HG03064 (cell line): ENCODE results near the gene GLT1D1.

Experiments used
- ATAC-seq: cut with Tn5 transposase; IDR thresholded peaks from one replicate; pipeline ENCODE4 v1.9.1; 2021; ENCODE audit warnings: low read depth; ENCODE audit not compliant: unreplicated experiment

The GLT1D1 gene

DNA sequence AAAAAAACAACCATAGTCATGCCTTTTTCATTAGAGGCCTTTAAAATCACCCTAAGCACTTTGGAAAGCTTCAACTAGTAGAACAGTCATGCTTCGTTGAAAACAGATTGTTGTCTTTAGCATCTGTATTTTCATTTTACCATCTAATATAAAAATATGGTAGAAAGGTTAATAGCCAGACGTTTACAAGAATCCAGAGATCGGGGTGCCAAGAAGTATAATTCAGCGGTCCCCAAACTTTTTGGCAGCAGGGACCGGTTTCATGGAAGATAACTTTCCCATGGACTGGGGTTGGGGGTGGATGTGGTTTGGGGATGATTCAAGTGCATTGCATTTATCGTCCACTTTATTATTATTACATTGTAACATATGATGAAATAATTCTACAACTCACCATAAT, 138.4 kb downstream of the GLT1D1 start:
- ATAC-seq, result no peak

DNA sequence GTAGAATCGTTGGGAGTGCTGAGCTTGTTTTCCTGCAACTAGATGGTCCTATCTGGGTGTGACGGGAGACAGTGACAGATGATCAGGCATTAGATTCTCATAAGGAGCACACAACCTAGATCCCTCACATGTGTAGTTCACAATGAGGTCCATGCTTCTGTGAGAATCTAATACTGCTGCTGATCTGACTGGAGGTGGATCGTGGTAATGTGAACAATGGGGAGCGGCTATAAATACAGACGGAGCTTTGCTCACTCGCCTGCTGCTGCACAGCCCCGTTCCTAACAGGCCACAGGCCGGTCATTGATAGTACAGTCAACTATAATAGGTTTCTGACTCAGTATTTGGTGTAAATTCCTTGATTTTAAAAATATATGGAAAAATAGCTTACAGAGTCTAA, 138.8 kb downstream of the GLT1D1 start:
- ATAC-seq, result no peak

DNA sequence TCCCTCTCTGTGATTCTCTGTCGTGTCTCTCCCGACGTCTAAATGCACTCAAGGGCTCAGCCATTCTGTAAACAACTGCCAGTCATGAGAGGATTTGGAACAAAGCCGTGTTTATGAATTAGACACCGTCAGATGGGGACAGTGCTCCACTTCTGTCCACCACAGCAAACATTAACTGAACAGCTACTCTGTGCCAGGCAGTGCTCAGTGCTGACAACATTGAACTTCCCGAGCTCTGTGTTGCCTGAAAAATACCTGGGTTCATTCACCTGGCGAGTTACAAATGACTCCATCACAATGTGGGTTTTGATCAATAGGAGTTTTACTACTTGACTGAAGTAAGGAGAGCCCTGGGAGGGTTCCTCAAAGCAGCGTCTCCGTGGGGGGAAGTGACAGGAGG, 139.3 kb downstream of the GLT1D1 start:
- ATAC-seq, result no peak

DNA sequence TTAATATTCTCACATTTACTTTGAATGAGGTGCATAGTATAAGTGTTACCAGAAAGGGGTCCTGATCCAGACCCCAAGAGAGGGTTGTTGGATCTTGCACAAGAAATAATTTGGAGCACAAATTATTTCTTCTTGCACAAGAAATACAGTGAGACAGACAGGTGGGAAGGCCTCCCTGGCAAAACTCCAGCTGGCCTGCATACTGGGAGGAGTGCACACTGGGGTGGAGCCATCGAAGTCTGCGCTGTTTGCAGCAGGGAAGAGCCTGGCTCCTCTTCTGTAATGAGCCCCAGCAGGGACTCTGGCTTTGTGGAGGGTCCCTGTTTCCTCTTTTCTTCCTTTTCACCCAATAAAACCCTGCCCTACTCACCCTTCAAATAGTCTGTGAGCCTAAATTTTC, 141.6 kb downstream of the GLT1D1 start:
- ATAC-seq, result no peak

DNA sequence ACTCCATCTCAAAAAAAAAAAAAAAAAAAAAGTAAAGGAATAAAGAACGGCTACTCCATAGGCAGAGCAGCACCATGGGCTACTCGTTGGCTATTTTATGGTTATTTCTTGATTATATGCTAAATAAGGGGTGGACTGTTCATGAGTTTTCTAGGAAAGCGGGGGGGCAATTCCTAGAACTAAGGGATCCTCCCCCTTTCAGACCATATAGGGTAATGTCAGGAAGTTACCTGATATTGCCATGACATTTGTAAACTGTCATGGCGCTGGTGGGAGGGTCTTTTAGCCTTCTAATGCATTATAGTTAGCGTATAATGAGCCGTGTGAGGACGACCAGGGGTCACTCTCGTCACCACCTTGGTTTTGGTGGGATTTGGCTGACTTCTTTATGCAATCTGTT, 142.3 kb downstream of the GLT1D1 start:
- no peak for ATAC-seq

DNA sequence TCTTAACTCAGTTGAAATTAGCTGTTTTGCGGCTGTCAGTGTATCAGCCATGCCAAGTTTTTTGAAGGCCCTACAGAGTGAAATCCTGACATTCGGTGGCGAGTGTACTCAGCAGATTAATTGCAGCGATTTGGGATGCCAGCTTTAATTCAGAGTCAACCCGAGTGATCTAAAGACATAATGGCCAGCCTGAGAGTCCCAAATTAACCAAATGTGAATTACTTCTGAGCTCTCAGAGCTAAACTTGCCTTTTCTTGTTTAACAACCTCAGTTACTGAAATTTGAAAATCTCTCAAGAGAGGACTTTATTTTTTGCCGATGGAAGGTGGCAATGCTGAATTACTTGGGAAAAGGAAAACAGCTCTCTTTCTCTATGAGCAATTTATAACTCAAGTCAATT, 148.5 kb downstream of the GLT1D1 start:
- ATAC-seq, result no peak

DNA sequence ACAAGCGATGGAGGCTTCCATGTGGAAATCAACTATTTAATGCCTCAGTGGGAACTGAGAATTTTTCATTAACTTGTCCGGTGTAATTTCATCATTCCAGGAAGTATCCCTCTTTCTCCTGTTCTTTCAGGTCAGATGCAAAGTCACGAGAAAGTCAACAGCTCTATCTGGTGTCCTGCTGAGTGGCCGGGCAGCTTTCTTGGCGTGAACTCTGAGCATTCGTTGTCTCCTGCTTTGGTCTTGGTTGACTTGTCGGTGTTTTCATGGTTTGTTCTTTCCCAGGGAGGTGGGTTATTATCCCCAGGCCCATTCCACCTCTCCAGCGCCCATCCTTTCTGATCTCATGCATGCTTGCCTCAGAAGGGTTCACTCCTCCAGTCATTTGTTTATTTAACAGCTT, 149.1 kb downstream of the GLT1D1 start:
- ATAC-seq, result no peak

DNA sequence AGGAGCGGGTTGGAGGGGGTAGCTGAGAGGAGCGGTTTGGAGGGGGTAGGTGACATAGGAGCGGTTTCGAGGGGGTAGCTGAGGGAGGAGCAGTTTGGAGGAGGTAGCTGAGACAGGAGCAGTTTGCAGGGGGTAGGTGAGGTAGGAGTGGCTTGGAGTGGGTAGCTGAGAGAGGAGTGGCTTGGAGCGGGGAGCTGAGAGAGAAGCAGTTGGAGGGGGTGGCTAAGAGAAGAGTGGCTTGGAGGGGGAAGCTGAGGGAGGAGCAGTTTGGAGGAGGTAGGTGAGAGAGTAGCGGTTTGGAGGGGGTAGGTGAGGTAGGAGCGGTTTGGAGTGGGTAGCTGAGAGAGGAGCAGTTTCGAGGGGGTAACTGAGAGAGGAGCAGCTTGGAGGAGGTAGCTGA, 152.1 kb downstream of the GLT1D1 start:
- no peak for ATAC-seq

DNA sequence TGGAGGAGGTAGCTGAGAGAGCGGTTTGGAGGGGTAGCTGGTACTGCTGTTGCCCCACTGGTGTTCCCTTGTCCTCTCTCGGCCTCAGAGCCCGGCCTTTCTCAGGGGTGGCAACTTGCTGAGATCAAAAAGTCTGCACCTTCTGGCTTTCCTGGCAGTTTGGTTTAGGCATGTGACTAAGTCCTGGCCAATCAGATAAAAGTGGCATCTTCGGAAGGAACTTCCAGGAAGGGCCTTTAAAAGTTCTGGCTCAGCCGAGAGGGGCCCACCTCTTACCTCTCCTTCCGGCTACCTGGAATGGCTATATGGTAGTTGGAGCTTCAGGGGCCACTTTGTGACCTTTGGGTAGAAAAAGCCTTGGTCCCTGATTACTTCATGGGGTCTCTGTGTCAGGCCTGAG, 152.6 kb downstream of the GLT1D1 start:
- no peak for ATAC-seq

DNA sequence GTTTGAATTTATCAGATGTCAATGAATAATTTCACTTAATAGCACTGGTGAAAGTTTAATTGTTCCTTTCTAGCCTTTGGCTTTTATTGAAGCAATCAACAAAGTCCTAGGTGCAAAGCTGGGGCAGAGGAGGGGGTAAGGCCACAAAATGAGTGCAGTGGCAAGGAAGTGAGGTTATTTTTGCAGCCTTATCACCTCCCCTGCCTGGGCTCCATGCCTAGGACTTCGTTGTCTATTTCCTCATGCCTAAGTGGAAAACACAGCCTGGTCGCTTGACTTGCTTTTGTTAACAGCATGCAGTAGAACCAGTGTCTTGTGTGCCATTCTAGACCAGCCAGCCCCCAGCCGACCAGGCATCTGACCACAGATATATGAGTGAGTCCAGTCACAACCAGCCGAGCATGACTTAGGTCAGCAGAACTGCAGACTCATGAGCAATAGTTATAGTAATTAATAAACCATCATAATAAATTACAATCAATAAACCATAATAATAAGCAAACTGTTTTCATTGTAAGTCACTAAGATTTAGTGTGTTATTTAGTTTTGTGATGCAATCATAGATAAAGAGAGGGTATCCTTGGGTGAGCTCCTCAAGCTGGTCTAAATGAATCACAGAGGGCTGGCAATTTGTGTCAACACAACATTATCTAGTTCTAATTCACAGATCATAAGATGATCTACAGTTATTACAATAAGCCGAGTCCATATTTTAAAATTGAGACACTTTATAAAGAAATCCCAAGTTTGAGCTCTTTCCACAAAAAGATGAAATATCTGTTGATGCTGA, 156.8 kb downstream of the GLT1D1 start:
- ATAC-seq, result no peak

DNA sequence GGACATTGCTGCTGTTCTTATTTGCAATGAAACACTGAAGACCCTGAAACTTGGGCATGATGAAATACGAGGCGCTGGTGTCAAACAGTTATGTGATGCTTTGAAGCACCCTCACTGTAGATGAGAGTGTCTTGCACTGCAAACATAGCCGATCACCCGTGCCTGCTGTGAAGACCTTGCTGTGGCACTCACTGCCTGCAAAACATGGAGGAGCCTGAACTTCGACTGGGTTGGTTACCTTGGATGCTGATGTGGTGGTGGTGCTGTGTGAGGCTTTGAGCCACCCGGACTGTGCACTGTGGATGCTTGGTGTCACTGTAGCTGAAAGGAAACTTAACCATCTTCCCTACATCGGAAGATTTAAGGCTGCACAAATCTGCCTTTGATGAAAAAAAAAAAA, 162.9 kb downstream of the GLT1D1 start:
- no peak for ATAC-seq

DNA sequence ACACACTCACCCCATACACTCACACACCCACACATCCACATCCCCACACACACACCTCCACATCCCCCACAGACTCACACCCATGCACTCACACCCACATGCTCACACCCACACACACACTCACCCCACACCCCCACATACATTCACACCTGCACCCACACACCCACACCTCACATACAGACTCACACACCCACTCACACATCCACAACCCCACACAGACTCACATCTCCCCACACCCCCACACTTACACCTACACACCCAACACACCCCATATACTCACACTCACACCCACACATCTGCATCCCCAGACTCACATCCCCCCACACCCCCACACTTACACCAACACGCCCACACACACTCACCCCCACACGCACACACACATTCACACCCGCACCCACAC, 171.8 kb downstream of the GLT1D1 start:
- no peak for ATAC-seq

DNA sequence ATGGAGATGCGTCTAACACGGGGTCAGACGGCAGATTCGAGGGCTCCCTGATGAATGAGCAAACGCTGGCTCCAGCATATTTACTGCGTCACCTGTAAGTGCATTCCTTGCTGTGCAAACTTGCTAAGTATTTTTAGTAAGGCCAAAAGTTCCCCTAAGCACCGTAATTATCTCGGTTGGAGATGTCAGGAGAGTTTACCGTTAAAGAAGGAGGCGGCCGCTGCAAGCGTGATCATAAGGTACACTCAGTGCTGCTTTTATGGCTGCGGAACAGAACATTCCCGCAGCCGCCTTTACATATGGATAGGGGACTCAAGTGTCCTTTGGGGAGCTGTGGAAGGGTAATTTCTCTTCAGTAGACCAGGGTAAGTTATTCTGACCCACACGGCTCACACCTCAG, 175.6 kb downstream of the GLT1D1 start:
- ATAC-seq, result no peak
